ENCODE results near the gene ZNF74. TPM values are rescaled to one million over a fixed set of nuclear protein-coding genes. Genes with fewer than 3 reads are reported as not detected.

ZNF74 gene
- total and polyA plus RNA-seq, 12 donors, result 1.4 to 6.7 (median 4.4) TPM

DNA sequence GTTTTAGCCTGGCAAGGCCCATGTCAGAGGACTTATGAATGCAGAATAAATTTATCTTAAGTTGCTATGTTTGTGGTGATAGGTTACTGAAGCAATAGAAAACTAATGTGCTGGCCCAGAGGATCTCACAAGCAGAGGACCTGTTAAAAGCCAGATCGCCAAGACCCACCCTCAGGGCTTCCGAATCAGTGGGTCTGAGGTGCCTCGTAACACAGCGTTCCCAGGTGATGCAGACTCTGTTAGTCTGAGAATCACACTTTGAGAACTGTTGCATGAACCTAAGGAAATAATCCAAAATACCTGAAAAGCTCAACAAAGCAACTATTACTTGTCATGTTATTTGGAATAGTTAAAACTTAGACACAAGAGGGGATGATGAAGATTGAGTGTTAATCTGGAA, 50.4 kb downstream of the ZNF74 start:
- peaks cover 0 to 15% (median 0%) of the 10 kb centered on the region in 9 donors for H3K4me1 ChIP-seq
- intact Hi-C loops (cut with DNase I), result no loop called here
- no peak for ATAC-seq
- peaks cover 0 to 51% (median 10%) of the 10 kb centered on the region in 9 donors for H3K36me3 ChIP-seq
- DNase-seq, result no peak
- H3K9me3 ChIP-seq, result no peaks in the 10 kb centered on the region
- 95 to 97% methylated on average over 4 of the region's 4 CpGs for WGBS, 2 donors
- H3K27ac ChIP-seq, result no peak overlapping the region
- TF ChIP-seq, protein P1, sequence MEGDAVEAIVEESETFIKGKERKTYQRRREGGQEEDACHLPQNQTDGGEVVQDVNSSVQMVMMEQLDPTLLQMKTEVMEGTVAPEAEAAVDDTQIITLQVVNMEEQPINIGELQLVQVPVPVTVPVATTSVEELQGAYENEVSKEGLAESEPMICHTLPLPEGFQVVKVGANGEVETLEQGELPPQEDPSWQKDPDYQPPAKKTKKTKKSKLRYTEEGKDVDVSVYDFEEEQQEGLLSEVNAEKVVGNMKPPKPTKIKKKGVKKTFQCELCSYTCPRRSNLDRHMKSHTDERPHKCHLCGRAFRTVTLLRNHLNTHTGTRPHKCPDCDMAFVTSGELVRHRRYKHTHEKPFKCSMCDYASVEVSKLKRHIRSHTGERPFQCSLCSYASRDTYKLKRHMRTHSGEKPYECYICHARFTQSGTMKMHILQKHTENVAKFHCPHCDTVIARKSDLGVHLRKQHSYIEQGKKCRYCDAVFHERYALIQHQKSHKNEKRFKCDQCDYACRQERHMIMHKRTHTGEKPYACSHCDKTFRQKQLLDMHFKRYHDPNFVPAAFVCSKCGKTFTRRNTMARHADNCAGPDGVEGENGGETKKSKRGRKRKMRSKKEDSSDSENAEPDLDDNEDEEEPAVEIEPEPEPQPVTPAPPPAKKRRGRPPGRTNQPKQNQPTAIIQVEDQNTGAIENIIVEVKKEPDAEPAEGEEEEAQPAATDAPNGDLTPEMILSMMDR (IDR thresholded peaks at IDR 0.05), result no peak
- H3K4me3 ChIP-seq, result no peak overlapping the region
- H3K27me3 ChIP-seq, result peaks cover 0 to 1% (median 0%) of the 10 kb centered on the region in 7 donors

DNA sequence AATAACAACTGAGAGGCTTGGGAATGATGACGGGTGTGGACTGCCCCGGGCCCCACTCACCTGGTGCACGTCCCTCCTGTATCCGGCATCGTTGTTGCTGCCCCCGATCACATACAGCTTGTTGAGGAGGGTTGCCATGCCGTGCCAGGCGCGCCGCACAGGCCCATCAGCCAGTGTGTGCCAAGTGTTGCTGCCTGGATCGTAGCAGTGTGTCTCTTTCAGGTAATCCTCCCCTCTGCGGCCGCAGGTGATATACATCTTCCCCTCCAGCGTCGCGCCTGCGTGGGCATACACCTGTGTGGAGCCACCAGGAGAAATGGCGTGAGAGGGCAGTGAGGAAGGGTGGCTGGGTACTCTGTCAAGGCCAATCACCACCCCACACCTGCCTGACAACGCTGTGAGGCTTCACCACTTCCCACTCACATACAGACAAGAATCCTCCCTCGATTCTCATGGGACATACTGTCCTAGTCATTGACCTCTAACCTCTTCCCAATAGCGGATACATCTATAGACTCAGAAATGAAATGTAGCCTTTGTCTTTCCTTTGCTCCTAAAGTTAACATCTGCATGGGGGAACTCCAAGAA, 52.5 kb downstream of the ZNF74 start:
- ATAC-seq, result no peak
- Histone ChIP-seq H3K9me3 (no peaks in the 10 kb centered on the region), H3K4me1 (peaks cover 0 to 12% (median 0%) of the 10 kb centered on the region in 9 donors), H3K27ac (no peak overlapping the region), H3K4me3 (no peak overlapping the region), H3K36me3 (peaks cover 0 to 68% (median 10%) of the 10 kb centered on the region in 9 donors), H3K27me3 (no peaks in the 10 kb centered on the region)
- TF ChIP-seq, protein P1 (IDR thresholded peaks at IDR 0.05), result no peak
- intact Hi-C loops (cut with DNase I), result no loop called here
- 93 to 95% methylated on average over 21 of the region's 21 CpGs for WGBS, 2 donors
- no peak for DNase-seq

DNA sequence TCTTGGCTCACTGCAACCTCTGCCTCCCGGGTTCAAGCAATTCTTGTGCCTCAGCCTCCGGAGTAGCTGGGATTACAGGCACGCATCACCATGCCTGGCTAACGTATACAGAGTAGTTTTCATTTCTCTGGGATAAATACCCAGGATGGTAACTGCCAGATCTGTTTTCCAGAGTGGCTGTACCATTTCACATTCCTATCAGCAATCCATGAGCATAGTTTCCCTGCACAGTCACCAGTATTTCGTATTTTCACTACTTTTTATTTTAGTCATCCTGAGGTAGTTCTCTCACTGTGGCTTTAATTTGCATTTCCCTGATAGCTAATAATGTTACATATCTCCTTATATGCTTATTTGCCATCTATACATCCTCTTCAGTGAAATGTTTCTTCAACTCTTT, 54.7 kb downstream of the ZNF74 start:
- no peaks in the 10 kb centered on the region for H3K27me3 ChIP-seq
- TF ChIP-seq, protein P1 (IDR thresholded peaks at IDR 0.05), result no peak
- no peak for ATAC-seq
- no peaks in the 10 kb centered on the region for H3K9me3 ChIP-seq
- H3K4me1 ChIP-seq, result no peaks in the 10 kb centered on the region
- 93 to 95% methylated on average over 5 of the region's 5 CpGs for WGBS, 2 donors
- no peak overlapping the region for H3K4me3 ChIP-seq
- no peak overlapping the region for H3K27ac ChIP-seq
- H3K36me3 ChIP-seq, result peaks cover 0 to 65% (median 10%) of the 10 kb centered on the region in 9 donors
- no peak for DNase-seq
- intact Hi-C loops (cut with DNase I), result no loop called here

DNA sequence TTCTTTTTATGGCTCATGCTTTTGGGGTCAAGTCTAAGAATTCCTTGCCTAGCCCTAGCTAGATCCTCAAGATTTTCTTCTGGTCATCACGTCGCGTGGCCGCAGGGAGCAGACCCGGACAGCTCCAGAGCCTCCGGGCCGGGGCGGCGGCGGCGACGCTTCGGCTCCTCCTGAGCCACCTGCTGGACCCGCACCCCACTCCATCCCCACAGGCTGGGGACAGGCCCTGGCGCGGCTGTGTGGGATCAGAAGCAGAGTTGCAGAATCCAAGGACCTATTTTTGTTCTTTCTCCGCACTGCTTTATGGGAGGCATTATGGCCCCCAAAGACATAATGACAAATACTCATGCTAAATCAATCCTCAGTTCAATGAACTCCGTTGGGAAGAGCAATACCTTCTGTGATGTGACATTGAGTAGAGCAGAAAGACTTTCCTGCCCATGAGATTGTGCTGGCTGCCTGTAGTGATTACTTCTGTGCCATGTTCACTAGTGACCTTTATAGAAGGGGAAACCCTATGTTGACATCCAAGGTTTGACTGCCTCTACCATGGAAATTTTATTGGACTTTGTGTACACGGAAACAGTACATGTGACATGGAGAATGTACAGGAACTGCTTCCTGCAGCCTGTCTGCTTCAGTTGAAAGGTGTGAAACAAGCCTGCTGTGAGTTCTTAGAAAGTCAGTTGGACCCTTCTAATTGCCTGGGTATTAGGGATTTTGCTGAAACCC, 56.0 kb downstream of the ZNF74 start:
- H3K4me1 ChIP-seq, result peaks cover 0 to 5% (median 0%) of the 10 kb centered on the region in 9 donors
- H3K27ac ChIP-seq, result no peak overlapping the region
- ATAC-seq, result no peak
- 96% methylated on average over 19 of the region's 19 CpGs for WGBS, 2 donors
- intact Hi-C loops (cut with DNase I), result no loop called here
- TF ChIP-seq, protein P1 (IDR thresholded peaks at IDR 0.05), result no peak
- H3K4me3 ChIP-seq, result no peak overlapping the region
- peaks cover 0 to 65% (median 10%) of the 10 kb centered on the region in 9 donors for H3K36me3 ChIP-seq
- no peak for DNase-seq
- no peaks in the 10 kb centered on the region for H3K9me3 ChIP-seq
- H3K27me3 ChIP-seq, result no peaks in the 10 kb centered on the region
